Right atrium auricular region (tissue), 2 donors: ENCODE data around the gene DCAF10. TPM values are rescaled to one million over a fixed set of nuclear protein-coding genes. Genes with fewer than 3 reads are reported as not detected.

Experiments used
- DNase-seq: peaks from one replicate; pipeline ENCODE4 v3.0.0-alpha.2; 2019; ENCODE audit warnings: low spot score
- H3K27ac ChIP-seq, 2 donors: fragments of 200-600 bp; sonication (generic); 1 replicate in 1 of 2; 2 replicates in 1 of 2; pipeline ENCODE4 v1.5.1; 2016 to 2019
- H3K27me3 ChIP-seq, 2 donors: fragments of 200-600 bp; sonication (generic); one replicate each; pipeline versions ENCODE4 v1.5.1 to v1.6.0; 2017 to 2019
- H3K36me3 ChIP-seq: fragments of 200-600 bp; sonication (generic); one replicate; pipeline ENCODE4 v1.5.1; 2016
- H3K4me1 ChIP-seq, 2 donors: fragments of 200-600 bp; sonication (generic); one replicate each; pipeline versions ENCODE4 v1.5.1 to v1.6.0; 2017 to 2019
- H3K4me3 ChIP-seq, 2 donors: fragments of 200-600 bp; sonication (generic); 1 replicate in 1 of 2; 2 replicates in 1 of 2; pipeline ENCODE4 v1.5.1; 2017 to 2019; ENCODE audit warnings: mild to moderate bottlenecking in 1 of 2, moderate library complexity in 1 of 2
- H3K9me3 ChIP-seq, 2 donors: fragments of 200-600 bp; sonication (generic); one replicate each; pipeline ENCODE4 v1.5.1; 2019
- CTCF ChIP-seq, 2 donors: fragments of 200-600 bp; sonication (generic); IDR thresholded peaks; one replicate each; pipeline ENCODE4 v1.5.1; 2019; ENCODE audit warnings: antibody characterized with exemption in 2 of 2
- total RNA-seq, 2 donors: library from RNA; depleted of rRNA; stranded (reverse); fragments of >200 nt; gene quantifications; one replicate each; pipeline ENCODE4 v1.1.0, GENCODE V29; 2016

The DCAF10 gene
- total RNA-seq, 2 donors from 2014 or later, result 14.1 to 18.2 TPM

DNA sequence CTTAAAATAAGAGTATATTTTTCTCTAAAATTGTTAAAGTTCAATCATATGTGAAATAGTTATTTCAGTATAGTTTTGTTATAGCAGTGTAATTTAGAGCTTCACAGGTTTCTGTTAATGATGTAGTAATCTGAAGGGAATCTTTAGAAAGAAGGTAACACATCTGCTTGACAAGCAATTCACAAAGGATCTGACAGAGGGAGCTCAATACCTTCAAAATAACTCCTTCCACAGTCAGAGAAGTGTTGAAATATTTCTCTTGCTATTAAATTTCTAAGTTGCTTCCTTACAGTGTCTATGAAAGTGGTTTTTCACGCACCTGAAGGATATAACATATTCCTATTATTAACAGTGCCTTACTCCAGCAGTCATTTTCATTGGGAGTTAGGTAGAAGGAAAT is 58.4 kb downstream of the DCAF10 start:
- Histone ChIP-seq H3K27ac (no peak overlapping the region), H3K9me3 (no peaks in the 10 kb centered on the region), H3K4me3 (no peak overlapping the region), H3K36me3 (peaks cover 9% of the 10 kb centered on the region), H3K27me3 (no peaks in the 10 kb centered on the region), H3K4me1 (no peaks in the 10 kb centered on the region)
- DNase-seq, result no peak
- TF ChIP-seq CTCF (IDR thresholded peaks at IDR 0.05), result no peak

- no peaks in the 10 kb centered on the region for H3K9me3 ChIP-seq
- H3K27ac ChIP-seq, result no peak overlapping the region
- peaks cover 13% of the 10 kb centered on the region for H3K36me3 ChIP-seq
- TF ChIP-seq CTCF (IDR thresholded peaks at IDR 0.05), result no peak
- no peaks in the 10 kb centered on the region for H3K27me3 ChIP-seq
- no peak for DNase-seq
- H3K4me1 ChIP-seq, result no peaks in the 10 kb centered on the region
- no peak overlapping the region for H3K4me3 ChIP-seq
These were observed 61.9 kb downstream of the DCAF10 start for GRCh38 chr9:37862530-37862929.

GRCh38 chr9:37870081-37870798 is 69.6 kb downstream of the DCAF10 start:
- DNase-seq, result no peak

GRCh38 chr9:37870799-37871176 is 70.2 kb downstream of the DCAF10 start:
- DNase-seq, result no peak
- Histone ChIP-seq H3K27me3 (no peaks in the 10 kb centered on the region), H3K9me3 (no peaks in the 10 kb centered on the region), H3K27ac (no peak overlapping the region), H3K4me3 (no peak overlapping the region), H3K4me1 (no peaks in the 10 kb centered on the region), H3K36me3 (peaks cover 5% of the 10 kb centered on the region)
- no peak for TF ChIP-seq CTCF (IDR thresholded peaks at IDR 0.05)

More at GRCh38 chr9:37870081-37870798, 69.6 kb downstream of the DCAF10 start:
- no peak overlapping the region for H3K27ac ChIP-seq
- no peaks in the 10 kb centered on the region for H3K9me3 ChIP-seq
- no peaks in the 10 kb centered on the region for H3K27me3 ChIP-seq
- no peak for TF ChIP-seq CTCF (IDR thresholded peaks at IDR 0.05)
- H3K4me3 ChIP-seq, result no peak overlapping the region
- H3K36me3 ChIP-seq, result peaks cover 5% of the 10 kb centered on the region
- H3K4me1 ChIP-seq, result no peaks in the 10 kb centered on the region

DNA sequence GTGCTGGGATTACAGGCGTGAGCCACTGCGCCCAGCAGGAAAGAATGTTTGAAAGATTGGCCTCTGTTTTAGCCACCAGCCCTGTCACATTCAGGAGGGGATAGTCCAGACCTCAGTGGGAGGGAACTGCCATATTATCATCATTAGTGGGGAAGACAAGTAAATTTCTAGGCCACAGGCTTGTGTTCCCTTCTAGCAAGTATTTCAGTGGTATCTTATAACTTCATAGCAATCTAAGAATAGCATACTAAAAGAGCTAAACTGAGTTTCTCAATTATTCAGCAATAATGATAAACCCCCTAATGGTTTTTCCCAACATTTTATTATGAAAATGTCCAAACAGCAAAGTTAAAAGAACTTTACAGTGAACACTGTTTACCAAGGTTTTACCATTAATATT is 73.4 kb downstream of the DCAF10 start:
- no peak overlapping the region for H3K27ac ChIP-seq
- no peak for DNase-seq
- H3K4me3 ChIP-seq, result no peak overlapping the region
- H3K9me3 ChIP-seq, result no peaks in the 10 kb centered on the region
- H3K36me3 ChIP-seq, result peaks cover 3% of the 10 kb centered on the region
- no peaks in the 10 kb centered on the region for H3K4me1 ChIP-seq
- no peak for TF ChIP-seq CTCF (IDR thresholded peaks at IDR 0.05)
- no peaks in the 10 kb centered on the region for H3K27me3 ChIP-seq

- Histone ChIP-seq H3K27ac (no peak overlapping the region), H3K27me3 (no peaks in the 10 kb centered on the region), H3K4me1 (no peaks in the 10 kb centered on the region), H3K4me3 (no peak overlapping the region), H3K9me3 (no peaks in the 10 kb centered on the region), H3K36me3 (peaks cover 7% of the 10 kb centered on the region)
- DNase-seq, result no peak
- no peak for TF ChIP-seq CTCF (IDR thresholded peaks at IDR 0.05)
These were observed 75.8 kb downstream of the DCAF10 start for GRCh38 chr9:37876376-37876775.
